SU-DHL-6 (cell line): ENCODE data around the gene TBPL1.

Experiments
- H2AFZ ChIP-seq: fragments of 200-600 bp; sonication (generic); 2 replicates; pipeline ENCODE4 v1.6.1; 2014; ENCODE audit warnings: low read depth, mild to moderate bottlenecking, moderate library complexity, mixed read lengths, antibody characterized with exemption, low read length; ENCODE audit not compliant: severe bottlenecking
- H3F3A ChIP-seq: fragments of 200-600 bp; shearing (Covaris generic); 2 replicates; pipeline ENCODE4 v1.6.0; 2016; ENCODE audit warnings: antibody characterized with exemption, mild to moderate bottlenecking; ENCODE audit not compliant: insufficient read depth
- H3K27ac ChIP-seq: fragments of 200-600 bp; sonication (generic); 2 replicates; pipeline ENCODE4 v1.5.1; 2016; ENCODE audit warnings: low read depth, mild to moderate bottlenecking, low read length, moderate library complexity, mixed read lengths
- H3K27me3 ChIP-seq: fragments of 200-600 bp; sonication (generic), shearing (Covaris generic); 2 replicates; pipeline ENCODE4 v1.6.0; 2014; ENCODE audit warnings: mild to moderate bottlenecking, low read length
- H3K36me3 ChIP-seq: fragments of 200-600 bp; sonication (generic); 2 replicates; pipeline ENCODE4 v1.6.1; 2014; ENCODE audit warnings: mild to moderate bottlenecking, low read length, mixed read lengths
- H3K4me2 ChIP-seq: fragments of 300-600, 200-600 bp; shearing (Covaris generic), sonication (generic); 2 replicates; pipeline ENCODE4 v1.6.0; 2014; ENCODE audit warnings: low read length, low read depth, mild to moderate bottlenecking; ENCODE audit not compliant: poor library complexity, severe bottlenecking
- H3K4me3 ChIP-seq: fragments of 200-600 bp; sonication (generic); 2 replicates; pipeline ENCODE4 v1.5.1; 2014; ENCODE audit warnings: antibody characterized with exemption, low read length, mild to moderate bottlenecking, mixed read lengths; ENCODE audit not compliant: insufficient read depth, poor library complexity, severe bottlenecking
- H3K79me2 ChIP-seq: fragments of 200-600 bp; sonication (generic); 2 replicates; pipeline ENCODE4 v1.6.1; 2014; ENCODE audit warnings: mild to moderate bottlenecking, low read length, moderate library complexity; ENCODE audit not compliant: insufficient read depth
- H3K9ac ChIP-seq: fragments of 200-600 bp; sonication (generic); 2 replicates; pipeline ENCODE4 v1.7.0; 2014; ENCODE audit warnings: mild to moderate bottlenecking, low read length
- H3K9me2 ChIP-seq: fragments of 200-600 bp; sonication (generic); replicated peaks from 2 replicates; pipeline ENCODE4 v1.6.1; 2014; ENCODE audit warnings: low read length; ENCODE audit not compliant: insufficient read depth
- H3K9me3 ChIP-seq: fragments of 200-600 bp; sonication (generic); 2 replicates; pipeline ENCODE4 v1.6.1; 2014; ENCODE audit warnings: low read length, mixed read lengths; ENCODE audit not compliant: insufficient read depth
- H4K20me1 ChIP-seq: fragments of 200-600 bp; sonication (generic); 2 replicates; pipeline ENCODE4 v1.6.1; 2014; ENCODE audit warnings: low read depth, mild to moderate bottlenecking, antibody characterized with exemption, low read length, moderate library complexity, mixed read lengths
- EZH2phosphoT487 ChIP-seq: fragments of 200-600 bp; sonication (generic), shearing (Covaris generic); conservative IDR thresholded peaks from 2 replicates; pipeline ENCODE4 v1.6.1; 2018; ENCODE audit warnings: mild to moderate bottlenecking, antibody characterized with exemption, low read length, moderate library complexity, mixed read lengths
- TF ChIP-seq, protein P1 (sequence below): fragments of 200-600 bp; sonication (generic); IDR thresholded peaks from one replicate; pipeline ENCODE4 v1.5.1; 2017; ENCODE audit warnings: antibody characterized with exemption, mild to moderate bottlenecking, low read length, moderate library complexity; ENCODE audit not compliant: insufficient read depth, poor library complexity, severe bottlenecking

The TBPL1 gene

DNA sequence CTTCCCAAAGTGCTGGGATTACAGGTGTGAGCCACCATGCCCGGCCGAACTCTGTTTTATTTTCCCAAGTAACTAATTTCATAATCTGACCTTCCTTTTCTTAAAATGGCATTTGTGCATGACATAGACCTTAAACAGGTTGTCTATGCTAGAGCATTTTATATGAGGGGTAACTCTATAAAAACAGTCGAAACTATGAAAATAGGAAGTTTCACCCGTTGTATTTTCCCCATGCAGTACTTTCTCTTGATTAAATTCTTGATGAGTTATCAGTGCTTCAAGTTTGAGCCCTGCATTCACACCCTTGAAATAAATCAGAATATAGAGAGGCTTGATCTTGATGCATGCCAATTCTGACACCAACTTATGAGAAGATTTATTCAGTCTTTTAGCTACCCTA, 11.7 kb downstream of the TBPL1 start:
- H3F3A ChIP-seq, result peaks cover 2% of the 10 kb centered on the region; the same call in 1 of the 2 replicates
- TF ChIP-seq EZH2phosphoT487, result no peak
- TF ChIP-seq, protein P1, sequence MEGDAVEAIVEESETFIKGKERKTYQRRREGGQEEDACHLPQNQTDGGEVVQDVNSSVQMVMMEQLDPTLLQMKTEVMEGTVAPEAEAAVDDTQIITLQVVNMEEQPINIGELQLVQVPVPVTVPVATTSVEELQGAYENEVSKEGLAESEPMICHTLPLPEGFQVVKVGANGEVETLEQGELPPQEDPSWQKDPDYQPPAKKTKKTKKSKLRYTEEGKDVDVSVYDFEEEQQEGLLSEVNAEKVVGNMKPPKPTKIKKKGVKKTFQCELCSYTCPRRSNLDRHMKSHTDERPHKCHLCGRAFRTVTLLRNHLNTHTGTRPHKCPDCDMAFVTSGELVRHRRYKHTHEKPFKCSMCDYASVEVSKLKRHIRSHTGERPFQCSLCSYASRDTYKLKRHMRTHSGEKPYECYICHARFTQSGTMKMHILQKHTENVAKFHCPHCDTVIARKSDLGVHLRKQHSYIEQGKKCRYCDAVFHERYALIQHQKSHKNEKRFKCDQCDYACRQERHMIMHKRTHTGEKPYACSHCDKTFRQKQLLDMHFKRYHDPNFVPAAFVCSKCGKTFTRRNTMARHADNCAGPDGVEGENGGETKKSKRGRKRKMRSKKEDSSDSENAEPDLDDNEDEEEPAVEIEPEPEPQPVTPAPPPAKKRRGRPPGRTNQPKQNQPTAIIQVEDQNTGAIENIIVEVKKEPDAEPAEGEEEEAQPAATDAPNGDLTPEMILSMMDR, result no peak
- H3K9me2 ChIP-seq, result no peaks in the 10 kb centered on the region
- H3K36me3 ChIP-seq, result no peaks in the 10 kb centered on the region
- H3K4me3 ChIP-seq, result no peak overlapping the region
- no peak overlapping the region for H3K27ac ChIP-seq
- peak overlapping the region; percentile 20 for H3K4me2 ChIP-seq
- H3K27me3 ChIP-seq, result no peaks in the 10 kb centered on the region
- peaks cover 14% of the 10 kb centered on the region for H4K20me1 ChIP-seq
- no peak overlapping the region for H2AFZ ChIP-seq
- H3K9me3 ChIP-seq, result no peaks in the 10 kb centered on the region
- H3K79me2 ChIP-seq, result peaks cover 93% of the 10 kb centered on the region
- H3K9ac ChIP-seq, result no peak overlapping the region

DNA sequence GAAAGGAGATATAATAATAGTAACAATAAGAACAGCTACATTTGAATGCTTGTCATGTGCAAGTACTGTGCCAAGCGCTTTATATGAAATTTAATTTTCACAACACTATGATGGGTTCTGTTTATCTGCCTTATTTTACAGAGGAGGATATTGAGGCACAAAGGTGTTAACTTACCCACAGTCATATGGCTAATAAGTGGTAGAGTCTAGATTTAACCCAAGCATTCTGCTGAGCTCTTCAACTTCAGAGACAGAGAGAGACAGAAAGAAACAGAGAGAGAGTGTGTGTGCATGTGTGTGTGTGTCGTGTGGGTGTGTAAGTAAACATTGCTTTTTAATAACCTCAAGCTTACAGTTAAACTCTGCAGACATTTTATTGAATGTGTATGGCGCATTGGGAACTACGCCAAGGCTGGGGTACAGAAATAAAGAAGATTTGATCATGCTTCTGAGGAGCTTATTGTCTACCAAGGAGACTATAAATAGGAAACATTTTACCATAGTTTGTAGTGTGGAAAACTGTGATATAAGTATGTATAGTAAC, 12.9 kb downstream of the TBPL1 start:
- Histone ChIP-seq H3K27me3 (no peaks in the 10 kb centered on the region), H3F3A (peaks cover 5% of the 10 kb centered on the region; the same call in 1 of the 2 replicates), H3K36me3 (no peaks in the 10 kb centered on the region), H4K20me1 (peaks cover 14% of the 10 kb centered on the region), H3K27ac (no peak overlapping the region), H3K9me3 (no peaks in the 10 kb centered on the region), H3K4me2 (no peak overlapping the region), H2AFZ (no peak overlapping the region), H3K79me2 (peaks cover 93% of the 10 kb centered on the region), H3K9ac (no peak overlapping the region), H3K4me3 (no peak overlapping the region), H3K9me2 (no peaks in the 10 kb centered on the region)
- no peak for TF ChIP-seq EZH2phosphoT487
- TF ChIP-seq, protein P1, result no peak

DNA sequence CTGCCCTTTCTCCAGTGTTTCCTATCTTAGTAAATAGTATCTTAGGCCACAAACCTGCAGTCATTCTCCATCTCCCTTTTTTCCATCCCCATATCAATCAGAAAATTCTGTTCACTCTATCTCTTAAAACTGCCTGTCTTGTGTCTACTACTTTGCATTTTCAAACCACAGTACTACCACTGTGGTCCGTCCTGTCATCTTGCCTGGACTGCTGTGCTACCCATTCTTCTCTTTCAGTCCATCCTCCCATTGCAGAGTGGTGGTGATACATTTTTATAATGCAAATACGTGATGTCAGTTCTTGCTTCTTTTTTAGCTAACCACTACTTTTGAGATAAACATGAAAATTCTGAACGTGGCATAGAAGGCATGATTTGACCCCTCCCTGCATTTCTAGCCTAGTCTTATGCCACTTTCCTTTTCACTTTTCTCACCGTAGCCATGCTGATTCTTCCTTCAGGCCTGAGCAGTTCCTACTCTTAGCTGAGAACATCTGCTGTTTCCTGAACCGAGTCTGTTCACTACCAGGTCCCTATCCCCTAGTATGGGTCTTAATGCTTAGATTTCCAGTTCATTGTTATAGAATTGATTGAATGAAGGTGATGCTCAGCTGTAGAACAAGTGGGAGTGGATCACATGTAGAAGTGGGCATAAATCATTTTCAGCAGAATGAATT, 13.8 kb downstream of the TBPL1 start:
- peaks cover 93% of the 10 kb centered on the region for H3K79me2 ChIP-seq
- peaks cover 5% of the 10 kb centered on the region; the same call in 1 of the 2 replicates for H3F3A ChIP-seq
- H4K20me1 ChIP-seq, result peaks cover 17% of the 10 kb centered on the region
- no peaks in the 10 kb centered on the region for H3K9me3 ChIP-seq
- no peak overlapping the region for H3K9ac ChIP-seq
- no peak overlapping the region for H3K27ac ChIP-seq
- H2AFZ ChIP-seq, result no peak overlapping the region
- no peaks in the 10 kb centered on the region for H3K9me2 ChIP-seq
- no peaks in the 10 kb centered on the region for H3K36me3 ChIP-seq
- peak overlapping the region; percentile 14 for H3K4me2 ChIP-seq
- H3K4me3 ChIP-seq, result no peak overlapping the region
- TF ChIP-seq, protein P1, result no peak
- no peak for TF ChIP-seq EZH2phosphoT487
- H3K27me3 ChIP-seq, result no peaks in the 10 kb centered on the region
